Measurements from ENCODE around the gene SLC25A43. TPM values are rescaled to one million over a fixed set of nuclear protein-coding genes. Genes with fewer than 3 reads are reported as not detected.

Gene SLC25A43
- total RNA-seq, 1 donor from 2014 or later: 26.6 TPM

DNA sequence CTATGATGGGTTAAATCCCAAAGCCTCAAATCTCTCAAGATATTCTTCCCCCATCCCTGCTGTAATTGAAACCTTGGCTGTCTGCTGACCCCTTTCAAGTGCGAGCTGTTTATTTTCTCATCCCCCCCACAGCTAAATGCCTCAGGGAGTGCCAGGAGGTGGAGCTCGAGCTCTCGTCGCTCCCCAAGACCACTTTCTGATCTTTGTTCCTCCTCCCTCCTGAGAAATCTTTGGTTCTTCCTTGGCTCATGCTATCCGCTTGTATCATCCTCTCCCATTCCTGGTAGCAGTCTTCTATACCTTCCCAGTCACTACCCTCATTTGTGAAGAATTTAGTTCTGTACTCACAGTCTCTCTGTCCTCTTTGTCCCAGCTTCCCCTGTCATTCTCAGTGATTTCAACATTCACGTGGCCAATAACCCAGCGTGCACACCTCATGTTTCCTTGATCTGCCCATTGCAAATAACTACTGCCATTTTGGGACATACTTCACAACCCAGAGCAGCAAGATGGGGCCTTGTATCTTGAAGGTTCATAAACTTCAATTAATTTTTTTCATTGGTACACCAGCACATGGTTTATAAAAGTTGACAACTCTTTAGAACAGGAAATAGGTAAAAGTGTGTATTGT, 9.2 kb upstream of the SLC25A43 start:
- no peaks in the 10 kb centered on the region for H3K36me3 ChIP-seq
- intact Hi-C loops (cut with DNase I): no loop called here
- H3K27me3 ChIP-seq: no peaks in the 10 kb centered on the region
- no peak overlapping the region for H3K27ac ChIP-seq
- DNase-seq (ENCODE audit: low spot score in 2 of 2): no peak
- no peaks in the 10 kb centered on the region for H3K4me1 ChIP-seq
- H3K9me3 ChIP-seq: no peaks in the 10 kb centered on the region
- TF ChIP-seq, protein P1, sequence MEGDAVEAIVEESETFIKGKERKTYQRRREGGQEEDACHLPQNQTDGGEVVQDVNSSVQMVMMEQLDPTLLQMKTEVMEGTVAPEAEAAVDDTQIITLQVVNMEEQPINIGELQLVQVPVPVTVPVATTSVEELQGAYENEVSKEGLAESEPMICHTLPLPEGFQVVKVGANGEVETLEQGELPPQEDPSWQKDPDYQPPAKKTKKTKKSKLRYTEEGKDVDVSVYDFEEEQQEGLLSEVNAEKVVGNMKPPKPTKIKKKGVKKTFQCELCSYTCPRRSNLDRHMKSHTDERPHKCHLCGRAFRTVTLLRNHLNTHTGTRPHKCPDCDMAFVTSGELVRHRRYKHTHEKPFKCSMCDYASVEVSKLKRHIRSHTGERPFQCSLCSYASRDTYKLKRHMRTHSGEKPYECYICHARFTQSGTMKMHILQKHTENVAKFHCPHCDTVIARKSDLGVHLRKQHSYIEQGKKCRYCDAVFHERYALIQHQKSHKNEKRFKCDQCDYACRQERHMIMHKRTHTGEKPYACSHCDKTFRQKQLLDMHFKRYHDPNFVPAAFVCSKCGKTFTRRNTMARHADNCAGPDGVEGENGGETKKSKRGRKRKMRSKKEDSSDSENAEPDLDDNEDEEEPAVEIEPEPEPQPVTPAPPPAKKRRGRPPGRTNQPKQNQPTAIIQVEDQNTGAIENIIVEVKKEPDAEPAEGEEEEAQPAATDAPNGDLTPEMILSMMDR (IDR thresholded peaks at IDR 0.05): no peak
- no peak overlapping the region for H3K4me3 ChIP-seq

GRCh38 chrX:119391279-119391678, 7.9 kb upstream of the SLC25A43 start:
- TF ChIP-seq, protein P1 (IDR thresholded peaks at IDR 0.05): no peak
- intact Hi-C loops (cut with DNase I): no loop called here
- no peaks in the 10 kb centered on the region for H3K9me3 ChIP-seq
- H3K27ac ChIP-seq: no peak overlapping the region
- H3K36me3 ChIP-seq: no peaks in the 10 kb centered on the region
- H3K4me3 ChIP-seq: no peak overlapping the region
- no peak for DNase-seq (ENCODE audit: low spot score in 2 of 2)
- no peaks in the 10 kb centered on the region for H3K4me1 ChIP-seq
- H3K27me3 ChIP-seq: no peaks in the 10 kb centered on the region

- Histone ChIP-seq H3K9me3 (no peaks in the 10 kb centered on the region), H3K27ac (no peak overlapping the region), H3K4me3 (no peak overlapping the region), H3K27me3 (no peaks in the 10 kb centered on the region), H3K4me1 (no peaks in the 10 kb centered on the region), H3K36me3 (no peaks in the 10 kb centered on the region)
- DNase-seq (ENCODE audit: low spot score in 2 of 2): no peak
- TF ChIP-seq, protein P1 (IDR thresholded peaks at IDR 0.05): no peak
- intact Hi-C loops (cut with DNase I): no loop called here
Measured at GRCh38 chrX:119393144-119393543, 6.0 kb upstream of the SLC25A43 start.

- Histone ChIP-seq H3K4me1 (no peaks in the 10 kb centered on the region), H3K9me3 (no peaks in the 10 kb centered on the region), H3K27ac (peak overlapping the region; percentile 77 to 84), H3K4me3 (peak overlapping the region; percentile 61 to 73), H3K27me3 (no peaks in the 10 kb centered on the region), H3K36me3 (no peaks in the 10 kb centered on the region)
- no peak for DNase-seq (ENCODE audit: low spot score in 2 of 2)
- TF ChIP-seq, protein P1 (IDR thresholded peaks at IDR 0.05): no peak
- intact Hi-C loops (cut with DNase I): no loop called here
Measured at GRCh38 chrX:119398587-119398973, 556 bp upstream of the SLC25A43 start.

GRCh38 chrX:119399772-119400101, 601 bp downstream of the SLC25A43 start:
- intact Hi-C loops (cut with DNase I): no loop called here
- Histone ChIP-seq H3K4me3 (peak overlapping the region; percentile 61 to 73), H3K9me3 (no peaks in the 10 kb centered on the region), H3K27me3 (no peaks in the 10 kb centered on the region), H3K4me1 (no peaks in the 10 kb centered on the region), H3K27ac (peak overlapping the region; percentile 77 to 84), H3K36me3 (no peaks in the 10 kb centered on the region)
- no peak for DNase-seq (ENCODE audit: low spot score in 2 of 2)
- TF ChIP-seq, protein P1 (IDR thresholded peaks at IDR 0.05): no peak

- TF ChIP-seq, protein P1 (IDR thresholded peaks at IDR 0.05): no peak
- intact Hi-C loops (cut with DNase I): no loop called here
Measured at GRCh38 chrX:119401569-119401968, 2.4 kb downstream of the SLC25A43 start.

More at GRCh38 chrX:119401569-119401968, 2.4 kb downstream of the SLC25A43 start:
- no peaks in the 10 kb centered on the region for H3K4me1 ChIP-seq
- H3K27ac ChIP-seq: no peak overlapping the region
- H3K27me3 ChIP-seq: no peaks in the 10 kb centered on the region
- H3K4me3 ChIP-seq: no peak overlapping the region
- no peaks in the 10 kb centered on the region for H3K36me3 ChIP-seq
- no peak for DNase-seq (ENCODE audit: low spot score in 2 of 2)
- H3K9me3 ChIP-seq: no peaks in the 10 kb centered on the region
